H1 (cell line): ENCODE measurements around the gene ADGRA3. TPM values are rescaled to one million over a fixed set of nuclear protein-coding genes. Genes with fewer than 3 reads are reported as not detected.

Experiments used
- CTCF ChIA-PET: fragments of 300-600 bp; sonication (Branson Sonifier 250); formaldehyde crosslinking; loops from one replicate; lab custom pipeline; 2021; ENCODE audit not compliant: partially characterized antibody; lab: Charles Lee
- POLR2A ChIA-PET: fragments of 300-600 bp; sonication (Branson Sonifier 250); formaldehyde crosslinking; loops from one replicate; lab custom pipeline; 2021; ENCODE audit warnings: inconsistent platforms; ENCODE audit not compliant: partially characterized antibody; lab: Charles Lee
- DNase-seq, 2 experiments: peaks; one replicate each; pipeline versions ENCODE4 v3.0.0 to v3.0.0-alpha.2; 2010 to 2022; ENCODE audit warnings: low spot score in 2 of 2, low read depth in 1 of 2, mixed read lengths in 1 of 2
- FAIRE-seq: peaks from 2 replicates; lab custom pipeline; 2011; peaks lifted over from hg19 to GRCh38; lab: Jason Lieb, UNC
- H2AFZ ChIP-seq: 2 replicates; pipeline ENCODE4 v1.8.1; 2012; ENCODE audit warnings: low read length, inconsistent platforms
- H2AK5ac ChIP-seq: 2 replicates; pipeline ENCODE4 v1.6.1; 2013; ENCODE audit warnings: low read depth, low read length
- H2BK120ac ChIP-seq: replicated peaks from 2 replicates; pipeline ENCODE3; 2013; ENCODE audit warnings: low read depth, low read length, inconsistent platforms
- H2BK12ac ChIP-seq: 2 replicates; pipeline ENCODE4 v1.6.1; 2013; ENCODE audit warnings: low read depth, low read length
- H2BK15ac ChIP-seq: 2 replicates; pipeline ENCODE4 v1.6.1; 2013; ENCODE audit warnings: low read length
- H2BK20ac ChIP-seq: 2 replicates; pipeline ENCODE4 v1.6.1; 2013; ENCODE audit warnings: low read length
- H2BK5ac ChIP-seq: 2 replicates; pipeline ENCODE4 v1.6.1; 2013; ENCODE audit warnings: low read depth, low read length
- H3K14ac ChIP-seq: 2 replicates; pipeline ENCODE4 v1.6.1; 2013; ENCODE audit warnings: inconsistent platforms; ENCODE audit not compliant: insufficient read length
- H3K18ac ChIP-seq: 2 replicates; pipeline ENCODE4 v1.6.1; 2013; ENCODE audit warnings: low read length; ENCODE audit errors: extremely low read depth
- H3K23ac ChIP-seq: 2 replicates; pipeline ENCODE4 v1.6.1; 2013; ENCODE audit warnings: inconsistent platforms; ENCODE audit not compliant: insufficient read length
- H3K23me2 ChIP-seq: 2 replicates; pipeline ENCODE4 v1.6.1; 2013; ENCODE audit warnings: low read depth, low read length
- H3K27ac ChIP-seq: 2 replicates; pipeline ENCODE4 v1.6.1; 2011; ENCODE audit warnings: low read depth, low read length, inconsistent platforms
- H3K27me3 ChIP-seq, 4 experiments: replicated peaks in 1 of 4; 1 replicate in 1 of 4; 2 replicates in 3 of 4; pipeline versions ENCODE4 v1.6.1 to v1.8.1; 2011 to 2013; ENCODE audit warnings: low read length in 3 of 4, mild to moderate bottlenecking in 3 of 4, inconsistent platforms in 2 of 4, mixed read lengths in 2 of 4, moderate library complexity in 1 of 4; ENCODE audit not compliant: control insufficient read depth in 3 of 4, insufficient read depth in 3 of 4; ENCODE audit errors: extremely low read depth in 1 of 4
- H3K36me3 ChIP-seq, 4 experiments: 2 replicates each; pipeline versions ENCODE4 v1.6.1 to v1.8.1; 2011 to 2013; ENCODE audit warnings: mild to moderate bottlenecking in 4 of 4, low read length in 3 of 4, moderate library complexity in 2 of 4, control low read depth in 1 of 4, inconsistent platforms in 1 of 4; ENCODE audit not compliant: insufficient read depth in 4 of 4, control insufficient read depth in 2 of 4
- H3K4ac ChIP-seq: replicated peaks from 2 replicates; pipeline ENCODE3; 2013; ENCODE audit warnings: low read length, low read depth, mixed read lengths, inconsistent platforms; ENCODE audit not compliant: insufficient read length
- H3K4me1 ChIP-seq, 4 experiments: replicated peaks in 1 of 4; 1 replicate in 1 of 4; 2 replicates in 3 of 4; pipeline versions ENCODE4 v1.6.1 to v1.8.1; 2011 to 2013; ENCODE audit warnings: low read length in 3 of 4, inconsistent platforms in 2 of 4, mixed read lengths in 1 of 4; ENCODE audit not compliant: insufficient read depth in 4 of 4, control insufficient read depth in 3 of 4
- H3K4me2 ChIP-seq, 2 experiments: 2 replicates each; pipeline versions ENCODE4 v1.6.1 to v1.8.1; 2011 to 2013; ENCODE audit warnings: low read depth in 2 of 2, low read length in 2 of 2, control low read depth in 1 of 2, inconsistent platforms in 1 of 2, mild to moderate bottlenecking in 1 of 2; ENCODE audit not compliant: insufficient read depth in 1 of 2
- H3K4me3 ChIP-seq, 4 experiments: fragments of 200-600, 300-600 bp in 1 of 4; sonication (generic), shearing (Covaris generic), sonication (Bioruptor Twin) in 1 of 4; 2 replicates each; pipeline versions ENCODE4 v1.5.1 to v1.8.1; 2011 to 2016; ENCODE audit warnings: low read length in 4 of 4, low read depth in 3 of 4, control low read depth in 2 of 4, inconsistent platforms in 2 of 4, mild to moderate bottlenecking in 2 of 4, mixed read lengths in 1 of 4, moderate library complexity in 1 of 4; ENCODE audit not compliant: insufficient read depth in 2 of 4; ENCODE audit errors: extremely low read depth in 1 of 4
- H3K56ac ChIP-seq: replicated peaks from 2 replicates; pipeline ENCODE3; 2013; ENCODE audit warnings: low read depth, mild to moderate bottlenecking, mixed read lengths, low read length, inconsistent platforms; ENCODE audit not compliant: insufficient read length
- H3K79me1 ChIP-seq: 2 replicates; pipeline ENCODE4 v1.6.1; 2013; ENCODE audit warnings: low read depth, low read length, control low read depth
- H3K79me2 ChIP-seq, 2 experiments: 2 replicates each; pipeline versions ENCODE4 v1.6.1 to v1.8.1; 2012 to 2013; ENCODE audit warnings: low read length in 2 of 2, mild to moderate bottlenecking in 2 of 2, inconsistent platforms in 1 of 2; ENCODE audit not compliant: insufficient read depth in 2 of 2, control insufficient read depth in 1 of 2
- H3K9ac ChIP-seq, 4 experiments: replicated peaks in 1 of 4; 1 replicate in 1 of 4; 2 replicates in 3 of 4; pipeline versions ENCODE4 v1.6.1 to v1.8.1; 2011 to 2013; ENCODE audit warnings: low read depth in 3 of 4, low read length in 3 of 4, control low read depth in 2 of 4, mild to moderate bottlenecking in 2 of 4, moderate library complexity in 2 of 4, inconsistent platforms in 1 of 4; ENCODE audit errors: extremely low read depth in 1 of 4
- H3K9me3 ChIP-seq, 2 experiments: 2 replicates each; pipeline versions ENCODE4 v1.6.1 to v1.8.1; 2012 to 2013; ENCODE audit warnings: mild to moderate bottlenecking in 2 of 2, moderate library complexity in 2 of 2, control low read depth in 1 of 2, inconsistent platforms in 1 of 2, low read depth in 1 of 2, low read length in 1 of 2, mixed read lengths in 1 of 2; ENCODE audit not compliant: insufficient read depth in 2 of 2
- H4K20me1 ChIP-seq, 2 experiments: replicated peaks in 1 of 2; 2 replicates each; pipeline versions ENCODE3 to v1.8.1; 2011 to 2013; ENCODE audit warnings: inconsistent platforms in 2 of 2, low read length in 2 of 2, mild to moderate bottlenecking in 1 of 2; ENCODE audit not compliant: insufficient read depth in 2 of 2, control insufficient read depth in 1 of 2
- H4K5ac ChIP-seq: 2 replicates; pipeline ENCODE4 v1.6.1; 2013; ENCODE audit warnings: low read length, low read depth, mixed read lengths, inconsistent platforms; ENCODE audit not compliant: insufficient read length
- H4K8ac ChIP-seq: 2 replicates; pipeline ENCODE4 v1.8.0; 2013; ENCODE audit warnings: mild to moderate bottlenecking, moderate library complexity, low read length, inconsistent platforms; ENCODE audit not compliant: insufficient read depth; ENCODE audit errors: extremely low read depth
- H4K91ac ChIP-seq: replicated peaks from 2 replicates; pipeline ENCODE3; 2013; ENCODE audit warnings: low read length, mixed read lengths, inconsistent platforms; ENCODE audit not compliant: insufficient read length
- ATF2 ChIP-seq: IDR thresholded peaks from 2 replicates; pipeline ENCODE4 v1.6.1; 2012; ENCODE audit warnings: low read length, inconsistent platforms
- BCL11A ChIP-seq, 2 experiments: IDR thresholded peaks; one replicate each; pipeline ENCODE4 v1.6.1; 2011; ENCODE audit warnings: low read depth in 2 of 2, low read length in 2 of 2, mild to moderate bottlenecking in 2 of 2
- BRCA1 ChIP-seq: IDR thresholded peaks from 2 replicates; pipeline ENCODE4 v1.6.1; 2012; ENCODE audit warnings: low read depth, low read length, improper control_type of control experiment
- CBX8 ChIP-seq: fragments of 300-800, 300-1000 bp; sonication (generic); IDR thresholded peaks from 2 replicates; pipeline ENCODE4 v1.7.1; 2016; ENCODE audit warnings: low read depth, low read length, borderline replicate concordance
- EGR1 ChIP-seq: IDR thresholded peaks from 2 replicates; pipeline ENCODE4 v1.6.1; 2011; ENCODE audit warnings: low read depth, low read length, borderline replicate concordance
- EZH2 ChIP-seq: fragments of 200-600 bp; sonication (generic); IDR thresholded peaks from 2 replicates; pipeline ENCODE4 v1.7.1; 2012; ENCODE audit warnings: low read depth, mild to moderate bottlenecking, moderate library complexity, low read length, inconsistent platforms; ENCODE audit not compliant: severe bottlenecking
- KDM1A ChIP-seq: fragments of 200-600, 300-600 bp; sonication (generic); IDR thresholded peaks from 2 replicates; pipeline ENCODE4 v1.7.1; 2016; ENCODE audit warnings: mild to moderate bottlenecking, low read length, borderline replicate concordance
- SAP30 ChIP-seq: fragments of 300-600 bp; sonication (generic); IDR thresholded peaks from 2 replicates; pipeline ENCODE4 v1.7.1; 2012; ENCODE audit warnings: low read length, moderate library complexity, mild to moderate bottlenecking, inconsistent platforms; ENCODE audit not compliant: insufficient read depth, insufficient replicate concordance
- TEAD4 ChIP-seq: IDR thresholded peaks from 2 replicates; pipeline ENCODE4 v1.6.1; 2012; ENCODE audit warnings: low read depth, low read length, inconsistent platforms, mixed read lengths
- WGBS, 2 experiments: shearing (Covaris generic) in 1 of 2; methylation state at CpG; one replicate each; pipeline versions ENCODE4 v1.1.6 to v1.1.7; 2013 to 2015; ENCODE audit warnings: low lambda C conversion rate in 2 of 2, mixed read lengths in 2 of 2, inconsistent platforms in 1 of 2, low coverage in 1 of 2, missing lambda C conversion rate in 1 of 2; ENCODE audit not compliant: insufficient replicate concordance in 2 of 2, insufficient coverage in 1 of 2, insufficient read length in 1 of 2; ENCODE audit errors: extremely low coverage in 1 of 2, missing lambda C conversion rate in 1 of 2; 5-methylcytosine and 5-hydroxymethylcytosine counted together
- polyA plus RNA-seq, 7 experiments: library from polyadenylated mRNA; depleted of rRNA in 3 of 7; stranded (reverse) in 5 of 7; unstranded in 2 of 7; fragments of >200 nt in 5 of 7; fragments of 200-250 nt in 2 of 7; gene quantifications; 1 replicate in 5 of 7; 2 replicates in 1 of 7; 4 replicates in 1 of 7; pipeline versions ENCODE4 v1.2.1 to v1.2.3, GENCODE V29; 2011 to 2013; ENCODE audit warnings: missing spikeins in 2 of 7, mixed read lengths in 2 of 7
- total RNA-seq: library from RNA; stranded (reverse); fragmentation: NEBNext Ultra II Directional; extraction: Animal tissue kit (Norgen Biotek cat#: 25700); gene quantifications from 2 replicates; pipeline ENCODE4 v1.2.1, GENCODE V29; 2021

ADGRA3 gene
- total and polyA plus RNA-seq, 2 of the 8 experiments (the other 6 are each of a cell fraction or from before 2014, with no cell fraction given) = 31.5 to 63.0 TPM

DNA sequence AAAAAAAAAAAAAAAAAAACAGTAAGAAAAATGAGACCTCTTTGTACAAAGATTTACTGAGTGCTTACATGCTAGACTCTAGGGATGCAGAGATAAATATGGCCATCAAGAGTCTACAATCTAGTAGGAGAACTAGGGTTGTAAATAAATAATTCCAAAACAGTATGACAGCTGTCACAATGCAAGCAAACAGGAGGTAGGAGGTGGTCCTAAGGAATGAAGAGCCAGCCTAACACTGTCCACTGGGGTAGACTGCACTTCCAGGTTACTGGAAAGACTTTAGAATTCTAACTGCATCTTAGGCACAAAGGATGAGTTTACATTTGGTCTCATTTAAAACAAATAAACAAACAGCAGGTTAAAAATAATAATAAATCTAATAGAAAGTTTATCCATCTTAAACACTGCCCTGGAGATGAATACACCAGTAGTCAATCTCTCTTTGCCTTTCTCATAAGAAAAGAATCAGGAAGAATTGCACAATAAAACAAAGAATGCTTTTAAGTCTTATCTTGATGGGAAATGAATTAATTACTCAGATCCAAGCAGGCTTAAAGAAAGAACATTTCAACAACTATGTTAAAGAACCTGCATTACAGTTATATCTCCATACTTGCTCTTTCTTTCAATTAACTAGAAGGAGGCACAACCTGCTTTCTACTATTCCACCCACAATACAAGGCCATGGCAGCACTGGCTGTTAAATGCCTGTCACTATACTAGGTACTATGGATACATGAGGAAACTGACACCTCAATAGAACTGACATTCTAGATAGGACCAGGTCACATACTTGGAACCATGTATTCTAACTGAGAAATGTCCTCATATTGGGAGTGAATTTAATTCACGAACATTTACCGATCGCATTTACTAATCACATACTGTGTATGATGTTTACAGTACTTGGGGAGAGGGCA is 12.7 kb downstream of the ADGRA3 start:
- Histone ChIP-seq H2BK5ac (no peak overlapping the region), H3K9me3 (no peaks in the 10 kb centered on the region), H3K23me2 (peaks cover 2% of the 10 kb centered on the region; the same call in 1 of the 2 replicates), H3K4me2 (no peak overlapping the region), H4K20me1 (peaks cover 16 to 31% of the 10 kb centered on the region in 2 experiments), H2BK20ac (no peak overlapping the region), H4K5ac (no peak overlapping the region), H3K79me2 (peaks cover 15 to 26% of the 10 kb centered on the region in 2 experiments), H4K91ac (no peak overlapping the region), H3K18ac (no peak overlapping the region), H3K56ac (no peak overlapping the region), H3K23ac (no peak overlapping the region), H3K27me3 (no peaks in the 10 kb centered on the region), H4K8ac (no peak overlapping the region), H2BK15ac (no peak overlapping the region), H2AFZ (no peak overlapping the region), H2BK12ac (no peak overlapping the region), H3K36me3 (no peaks in the 10 kb centered on the region), H3K9ac (no peak overlapping the region), H3K27ac (no peak overlapping the region), H2BK120ac (no peak overlapping the region), H3K4ac (no peak overlapping the region), H3K14ac (no peak overlapping the region), H3K4me3 (no peak overlapping the region), H3K79me1 (peaks cover 17% of the 10 kb centered on the region), H3K4me1 (peaks cover 0 to 43% (median 21%) of the 10 kb centered on the region in 4 experiments; a peak in 5 of 7 replicates), H2AK5ac (no peak overlapping the region)
- FAIRE-seq (no peak), DNase-seq (no peak)
- ChIA-PET POLR2A (interaction anchor here (1.6 to 4.7 kb wide), 2 partner anchors 12 to 13 kb away, joined by 13 to 62 read pairs; partner anchors contain the start of gene ADGRA3), CTCF (interaction anchor here (1.0 to 1.6 kb wide), 2 partner anchors 31 to 40 kb away, joined by 3 to 4 read pairs; no protein-coding TSS in a partner anchor)
- WGBS, 2 experiments = 96% methylated on average over 3 of the region's 3 CpGs; no CpG with 5 or more reads in 1 of the 2 experiments
- TF ChIP-seq EZH2 (no peak), TEAD4 (no peak), EGR1 (no peak), KDM1A (no peak), SAP30 (no peak), CBX8 (no peak), BCL11A (IDR thresholded peaks at IDR 0.05; ENCODE audit: low read depth in 2 of 2, low read length in 2 of 2) (no peak), BRCA1 (no peak), ATF2 (no peak)
